H9 (cell line): Measurements from ENCODE around the gene SERPINE2. TPM values are rescaled to one million over a fixed set of nuclear protein-coding genes. Genes with fewer than 3 reads are reported as not detected.

Experiments
- DNase-seq: peaks from one replicate; pipeline ENCODE4 v3.0.0-alpha.2; 2017
- H2AFZ ChIP-seq: one replicate; pipeline ENCODE4 v1.6.1; 2013; ENCODE audit warnings: mild to moderate bottlenecking, low read length, control low read depth, moderate library complexity
- H2AK5ac ChIP-seq: 2 replicates; pipeline ENCODE4 v1.6.1; 2013; ENCODE audit warnings: low read length, control low read depth, mixed read lengths; ENCODE audit not compliant: insufficient read length
- H2BK120ac ChIP-seq: one replicate; pipeline ENCODE4 v1.6.1; 2013; ENCODE audit warnings: low read depth, mild to moderate bottlenecking, low read length, control low read depth, inconsistent platforms; ENCODE audit not compliant: poor library complexity, severe bottlenecking
- H2BK12ac ChIP-seq: 2 replicates; pipeline ENCODE4 v1.6.1; 2013; ENCODE audit warnings: low read length, control low read depth, mixed read lengths, low read depth; ENCODE audit not compliant: insufficient read length
- H2BK15ac ChIP-seq: 2 replicates; pipeline ENCODE4 v1.6.1; 2013; ENCODE audit warnings: low read depth, low read length, control low read depth
- H2BK20ac ChIP-seq: one replicate; pipeline ENCODE4 v1.6.1; 2013; ENCODE audit warnings: low read depth, mild to moderate bottlenecking, low read length, control low read depth, inconsistent platforms; ENCODE audit not compliant: poor library complexity, severe bottlenecking
- H2BK5ac ChIP-seq: 2 replicates; pipeline ENCODE4 v1.6.1; 2013; ENCODE audit warnings: low read length, control low read depth, mixed read lengths; ENCODE audit not compliant: insufficient read length
- H3K14ac ChIP-seq: 2 replicates; pipeline ENCODE4 v1.6.1; 2013; ENCODE audit warnings: low read length, control low read depth; ENCODE audit not compliant: insufficient read depth
- H3K18ac ChIP-seq: 2 replicates; pipeline ENCODE4 v1.6.1; 2013; ENCODE audit warnings: low read depth, mild to moderate bottlenecking, mixed read lengths, low read length, control low read depth; ENCODE audit not compliant: insufficient read length
- H3K23ac ChIP-seq: 2 replicates; pipeline ENCODE4 v1.6.1; 2013; ENCODE audit warnings: low read length, control low read depth, mixed read lengths, low read depth; ENCODE audit not compliant: insufficient read length
- H3K23me2 ChIP-seq: 2 replicates; pipeline ENCODE4 v1.6.1; 2013; ENCODE audit warnings: low read depth, mild to moderate bottlenecking, mixed read lengths, low read length, control low read depth; ENCODE audit not compliant: insufficient read length, poor library complexity, severe bottlenecking
- H3K27ac ChIP-seq: 2 replicates; pipeline ENCODE4 v1.5.1; 2013; ENCODE audit warnings: low read length, control low read depth, mixed read lengths, low read depth; ENCODE audit not compliant: insufficient read length
- H3K27me3 ChIP-seq: 2 replicates; pipeline ENCODE4 v1.6.1; 2013; ENCODE audit warnings: low read length, control low read depth, inconsistent platforms; ENCODE audit not compliant: insufficient read depth
- H3K4ac ChIP-seq: 2 replicates; pipeline ENCODE4 v1.6.1; 2013; ENCODE audit warnings: low read depth, mild to moderate bottlenecking, control low read depth, inconsistent platforms, low read length, moderate library complexity
- H3K4me1 ChIP-seq: 2 replicates; pipeline ENCODE4 v1.6.1; 2013; ENCODE audit warnings: low read length, control low read depth, inconsistent platforms; ENCODE audit not compliant: insufficient read depth
- H3K4me2 ChIP-seq: 2 replicates; pipeline ENCODE4 v1.6.1; 2013; ENCODE audit warnings: low read length, control low read depth, mixed read lengths; ENCODE audit not compliant: insufficient read length, insufficient read depth
- H3K56ac ChIP-seq: 2 replicates; pipeline ENCODE4 v1.6.1; 2013; ENCODE audit warnings: low read depth, mild to moderate bottlenecking, mixed read lengths, low read length, control low read depth; ENCODE audit not compliant: insufficient read length
- H3K79me1 ChIP-seq: 2 replicates; pipeline ENCODE4 v1.6.1; 2013; ENCODE audit warnings: low read depth, mild to moderate bottlenecking, moderate library complexity, low read length, control low read depth, inconsistent platforms; ENCODE audit not compliant: insufficient read depth, poor library complexity, severe bottlenecking
- H3K79me2 ChIP-seq: 2 replicates; pipeline ENCODE4 v1.6.1; 2013; ENCODE audit warnings: low read length, control low read depth, inconsistent platforms; ENCODE audit not compliant: insufficient read depth
- H3K9ac ChIP-seq: 2 replicates; pipeline ENCODE4 v1.6.1; 2013; ENCODE audit warnings: low read length, control low read depth, mixed read lengths; ENCODE audit not compliant: insufficient read length; ENCODE audit errors: extremely low read depth
- H3K9me3 ChIP-seq: one replicate; pipeline ENCODE4 v1.6.1; 2013; ENCODE audit warnings: low read depth, low read length, inconsistent platforms; ENCODE audit not compliant: control insufficient read depth
- H3T11ph ChIP-seq: one replicate; pipeline ENCODE4 v1.6.1; 2013; ENCODE audit warnings: mild to moderate bottlenecking, low read length, control low read depth, inconsistent platforms
- H4K20me1 ChIP-seq: one replicate; pipeline ENCODE4 v1.6.1; 2013; ENCODE audit not compliant: control insufficient read depth, insufficient read length, insufficient read depth
- H4K5ac ChIP-seq: 2 replicates; pipeline ENCODE4 v1.6.1; 2013; ENCODE audit warnings: low read depth, mild to moderate bottlenecking, mixed read lengths, low read length, control low read depth; ENCODE audit not compliant: insufficient read length
- H4K8ac ChIP-seq: replicated peaks from 2 replicates; pipeline ENCODE4 v1.6.1; 2013; ENCODE audit warnings: low read length, control low read depth, mixed read lengths, low read depth; ENCODE audit not compliant: insufficient read length
- H4K91ac ChIP-seq: 2 replicates; pipeline ENCODE4 v1.6.1; 2013; ENCODE audit warnings: low read depth, mild to moderate bottlenecking, moderate library complexity, mixed read lengths, low read length, control low read depth; ENCODE audit not compliant: insufficient read length
- H3K27ac Mint-ChIP-seq, 3 experiments: 2 replicates in 2 of 3; 3 replicates in 1 of 3; pipeline ENCODE4 v1.8.0; 2020 to 2021; ENCODE audit warnings: mixed read lengths in 3 of 3, mild to moderate bottlenecking in 1 of 3, moderate library complexity in 1 of 3
- H3K27me3 Mint-ChIP-seq: 2 replicates; pipeline ENCODE4 v1.8.0; 2021; ENCODE audit warnings: low read depth, mild to moderate bottlenecking, moderate library complexity, mixed read lengths
- H3K36me3 Mint-ChIP-seq, 3 experiments: 2 replicates in 2 of 3; 3 replicates in 1 of 3; pipeline ENCODE4 v1.8.0; 2020 to 2021; ENCODE audit warnings: low read depth in 3 of 3, mixed read lengths in 3 of 3; ENCODE audit not compliant: insufficient read depth in 1 of 3
- H3K4me1 Mint-ChIP-seq, 2 experiments: 2 replicates each; pipeline ENCODE4 v1.8.0; 2020; ENCODE audit warnings: mixed read lengths in 2 of 2
- H3K4me3 Mint-ChIP-seq, 2 experiments: 2 replicates in 1 of 2; 3 replicates in 1 of 2; pipeline ENCODE4 v1.8.0; 2020 to 2021; ENCODE audit warnings: mild to moderate bottlenecking in 2 of 2, mixed read lengths in 2 of 2, moderate library complexity in 1 of 2
- H3K9me3 Mint-ChIP-seq, 2 experiments: 2 replicates in 1 of 2; 3 replicates in 1 of 2; pipeline ENCODE4 v1.8.0; 2020; ENCODE audit warnings: mild to moderate bottlenecking in 2 of 2, mixed read lengths in 2 of 2, moderate library complexity in 1 of 2
- CTCF ChIP-seq: fragments of 200-600 bp; sonication (generic); conservative IDR thresholded peaks from 3 replicates; pipeline ENCODE4 v1.8.0; 2021; ENCODE audit warnings: antibody characterized with exemption, mild to moderate bottlenecking
- WGBS: extraction: QIAGEN DNeasy Blood & Tissue Kit; methylation state at CpG from one replicate; pipeline ENCODE4 v1.1.7; 2013; ENCODE audit warnings: missing lambda C conversion rate, low lambda C conversion rate, mixed read lengths; ENCODE audit not compliant: insufficient read length; ENCODE audit errors: extremely low coverage; 5-methylcytosine and 5-hydroxymethylcytosine counted together
- total RNA-seq: library from RNA; stranded (reverse); gene quantifications from 2 replicates; pipeline ENCODE4 v1.2.1, GENCODE V29; 2021

SERPINE2 gene
- total RNA-seq, 1 experiment from 2014 or later, result 40.0 TPM

DNA sequence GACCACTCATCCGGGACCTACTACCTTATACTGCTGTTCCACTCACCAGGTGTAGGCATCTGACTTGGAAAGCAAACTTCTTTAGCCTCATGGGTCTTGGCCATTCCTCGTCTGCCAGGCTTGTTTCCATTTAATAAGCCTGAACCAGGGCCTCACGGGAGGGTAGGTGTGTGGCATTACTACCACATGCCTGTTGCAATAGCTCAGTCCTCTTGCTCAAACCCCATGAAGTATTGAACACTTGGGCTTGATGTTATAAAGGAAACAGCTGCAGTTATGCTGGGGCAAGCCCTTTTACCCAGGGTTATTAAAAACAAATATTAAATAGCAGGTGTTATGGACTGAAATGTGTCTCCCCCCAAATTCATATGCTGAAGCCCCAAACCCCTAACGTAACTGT lies 60.6 kb downstream of the SERPINE2 start:
- no peaks in the 10 kb centered on the region for H3K4me1 ChIP-seq
- no peak overlapping the region for H2BK12ac ChIP-seq
- no peak overlapping the region for H3K23ac ChIP-seq
- no peaks in the 10 kb centered on the region for H3K9me3 ChIP-seq
- no peaks in the 10 kb centered on the region for H4K20me1 ChIP-seq
- no peak overlapping the region for H3K4me3 Mint-ChIP-seq
- no peaks in the 10 kb centered on the region for H3K9me3 Mint-ChIP-seq
- no peak overlapping the region for H3K27ac ChIP-seq
- H4K5ac ChIP-seq, result no peak overlapping the region
- H2AFZ ChIP-seq, result no peak overlapping the region
- no CpG with 5 or more reads among the region's 4 CpGs for WGBS
- no peaks in the 10 kb centered on the region for H3K27me3 ChIP-seq
- no peak overlapping the region for H4K91ac ChIP-seq
- H2BK20ac ChIP-seq, result no peak overlapping the region
- no peak overlapping the region for H3K9ac ChIP-seq
- no peak overlapping the region for H2BK120ac ChIP-seq
- no peak overlapping the region for H3K4me2 ChIP-seq
- no peak for DNase-seq
- H3K18ac ChIP-seq, result no peak overlapping the region
- no peak overlapping the region for H2BK15ac ChIP-seq
- no peaks in the 10 kb centered on the region for H3K79me2 ChIP-seq
- H3K79me1 ChIP-seq, result no peaks in the 10 kb centered on the region
- peaks cover 0 to under 1% (median under 1%) of the 10 kb centered on the region in 3 experiments; a peak in 5 of 7 replicates for H3K36me3 Mint-ChIP-seq
- no peak overlapping the region for H3T11ph ChIP-seq
- TF ChIP-seq CTCF, result no peak
- no peak overlapping the region for H3K27ac Mint-ChIP-seq
- no peaks in the 10 kb centered on the region for H3K4me1 Mint-ChIP-seq
- no peaks in the 10 kb centered on the region for H3K23me2 ChIP-seq
- H2AK5ac ChIP-seq, result no peak overlapping the region
- H4K8ac ChIP-seq, result no peak overlapping the region
- H2BK5ac ChIP-seq, result no peak overlapping the region
- no peaks in the 10 kb centered on the region; the same call in 1 of the 2 replicates for H3K27me3 Mint-ChIP-seq
- H3K56ac ChIP-seq, result no peak overlapping the region
- H3K4ac ChIP-seq, result no peak overlapping the region
- H3K14ac ChIP-seq, result no peak overlapping the region
